IMR-90 (cell line): Measurements from ENCODE around the gene ZNF524.

Source experiments
- FOS ChIP-seq: fragments of 150-350 bp; IDR thresholded peaks from 2 replicates; pipeline ENCODE4 v1.6.1; 2016; ENCODE audit warnings: low read depth, low read length
- POLR2A ChIP-seq: IDR thresholded peaks from 2 replicates; pipeline ENCODE4 v1.6.1; 2012; ENCODE audit warnings: mild to moderate bottlenecking, low read depth, low read length
- RAD21 ChIP-seq: IDR thresholded peaks from 2 replicates; pipeline ENCODE4 v1.6.1; 2012; ENCODE audit warnings: low read length, improper control_type of control experiment
- RFX5 ChIP-seq: IDR thresholded peaks from 2 replicates; pipeline ENCODE4 v1.8.0; 2012; ENCODE audit warnings: low read depth, mild to moderate bottlenecking, low read length, moderate library complexity
- TF ChIP-seq, protein P1 (sequence below): conservative IDR thresholded peaks from 2 replicates; pipeline ENCODE4 v1.5.1; 2012; ENCODE audit warnings: mild to moderate bottlenecking, low read depth, low read length, improper control_type of control experiment

DNA sequence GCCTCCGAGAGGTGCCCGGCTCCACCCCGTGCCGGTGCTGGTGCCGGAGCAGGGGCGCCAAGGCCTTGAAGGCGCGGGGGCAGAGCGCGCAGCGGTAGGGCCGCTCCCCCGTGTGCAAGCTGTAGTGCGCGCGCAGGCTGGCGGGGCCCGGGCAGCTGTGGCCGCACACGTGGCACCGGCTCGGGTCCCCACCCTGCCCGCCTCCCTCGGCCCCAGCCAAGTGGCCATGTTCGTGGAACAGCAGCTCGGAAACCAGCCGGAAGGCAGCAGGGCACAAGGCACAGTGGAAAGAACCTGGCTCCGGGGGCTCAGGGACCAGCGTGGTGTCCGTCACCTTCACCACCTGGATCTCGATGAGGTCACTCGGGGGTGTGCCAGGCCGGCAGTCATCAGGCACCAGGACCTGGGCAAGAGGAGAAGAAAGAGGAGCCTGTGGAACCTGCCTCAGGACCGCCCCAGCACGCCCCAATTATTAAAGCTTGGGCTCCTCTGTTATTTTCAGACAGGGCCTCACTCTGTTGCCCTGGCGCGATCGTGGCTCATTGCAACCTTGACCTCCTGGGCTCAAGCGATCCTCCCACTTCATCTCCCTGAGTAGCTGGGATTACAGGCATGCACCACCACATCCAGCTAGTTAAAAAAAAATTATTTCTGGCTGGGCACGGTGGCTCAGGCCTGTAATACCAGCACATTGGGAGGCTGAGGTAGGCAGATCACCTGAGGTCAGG lies 22.3 kb downstream of the ZNF524 start:
- no peak for TF ChIP-seq POLR2A
- TF ChIP-seq FOS: no peak
- TF ChIP-seq, protein P1, sequence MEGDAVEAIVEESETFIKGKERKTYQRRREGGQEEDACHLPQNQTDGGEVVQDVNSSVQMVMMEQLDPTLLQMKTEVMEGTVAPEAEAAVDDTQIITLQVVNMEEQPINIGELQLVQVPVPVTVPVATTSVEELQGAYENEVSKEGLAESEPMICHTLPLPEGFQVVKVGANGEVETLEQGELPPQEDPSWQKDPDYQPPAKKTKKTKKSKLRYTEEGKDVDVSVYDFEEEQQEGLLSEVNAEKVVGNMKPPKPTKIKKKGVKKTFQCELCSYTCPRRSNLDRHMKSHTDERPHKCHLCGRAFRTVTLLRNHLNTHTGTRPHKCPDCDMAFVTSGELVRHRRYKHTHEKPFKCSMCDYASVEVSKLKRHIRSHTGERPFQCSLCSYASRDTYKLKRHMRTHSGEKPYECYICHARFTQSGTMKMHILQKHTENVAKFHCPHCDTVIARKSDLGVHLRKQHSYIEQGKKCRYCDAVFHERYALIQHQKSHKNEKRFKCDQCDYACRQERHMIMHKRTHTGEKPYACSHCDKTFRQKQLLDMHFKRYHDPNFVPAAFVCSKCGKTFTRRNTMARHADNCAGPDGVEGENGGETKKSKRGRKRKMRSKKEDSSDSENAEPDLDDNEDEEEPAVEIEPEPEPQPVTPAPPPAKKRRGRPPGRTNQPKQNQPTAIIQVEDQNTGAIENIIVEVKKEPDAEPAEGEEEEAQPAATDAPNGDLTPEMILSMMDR: no peak
- no peak for TF ChIP-seq RAD21
- no peak for TF ChIP-seq RFX5
